PC-3 (cell line): ENCODE results near the gene PSMC1.

Source experiments
- EZH2 ChIP-seq: fragments of 300-600 bp; sonication (generic); IDR thresholded peaks from one replicate; pipeline ENCODE4 v1.6.1; 2017; ENCODE audit warnings: antibody characterized with exemption, mild to moderate bottlenecking, low read length; ENCODE audit not compliant: unreplicated experiment
- EZH2phosphoT487 ChIP-seq: fragments of 300-600 bp; sonication (generic); IDR thresholded peaks from 2 replicates; pipeline ENCODE4 v1.6.1; 2018; ENCODE audit warnings: mild to moderate bottlenecking, antibody characterized with exemption, low read length, borderline replicate concordance
- TF ChIP-seq, protein P1 (sequence below): fragments of 300-600 bp; sonication (generic); conservative IDR thresholded peaks from 2 replicates; pipeline ENCODE4 v1.5.1; 2017; ENCODE audit warnings: antibody characterized with exemption, low read depth, mild to moderate bottlenecking, low read length

DNA sequence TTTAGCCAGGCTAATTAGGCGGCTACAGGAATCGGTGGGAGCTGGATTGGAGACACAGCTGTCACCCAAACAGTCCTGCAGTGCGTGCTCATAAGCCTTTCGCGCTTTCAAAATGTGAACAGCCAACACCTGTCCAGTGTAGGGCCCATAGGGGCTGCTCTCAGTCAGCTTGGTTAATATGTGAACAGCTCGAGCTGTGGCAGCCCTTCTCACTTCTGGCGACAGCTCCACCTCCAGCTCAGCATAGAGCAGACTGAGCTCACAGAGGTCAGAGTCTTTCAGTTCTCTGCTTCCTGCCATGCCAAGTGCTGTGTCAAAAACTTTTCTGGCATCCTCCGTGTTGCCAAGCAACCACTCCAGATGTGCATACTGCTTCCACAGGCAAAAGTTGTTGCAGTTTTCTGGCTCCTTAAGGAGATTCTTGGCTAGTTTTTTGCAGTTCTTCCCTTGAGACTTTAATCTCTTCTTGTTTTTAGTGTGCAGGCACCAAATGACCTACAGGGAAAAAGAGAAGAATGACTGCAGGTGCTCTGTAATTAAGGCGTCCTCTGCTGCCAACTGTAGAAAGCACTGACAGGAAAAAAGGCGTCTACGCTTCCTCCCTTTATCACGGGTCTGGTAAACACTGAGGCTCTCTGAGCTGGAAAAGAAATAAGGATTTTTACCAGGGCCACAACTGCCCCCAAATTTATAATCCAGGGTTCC is 32.5 kb downstream of the PSMC1 start:
- TF ChIP-seq, protein P1, sequence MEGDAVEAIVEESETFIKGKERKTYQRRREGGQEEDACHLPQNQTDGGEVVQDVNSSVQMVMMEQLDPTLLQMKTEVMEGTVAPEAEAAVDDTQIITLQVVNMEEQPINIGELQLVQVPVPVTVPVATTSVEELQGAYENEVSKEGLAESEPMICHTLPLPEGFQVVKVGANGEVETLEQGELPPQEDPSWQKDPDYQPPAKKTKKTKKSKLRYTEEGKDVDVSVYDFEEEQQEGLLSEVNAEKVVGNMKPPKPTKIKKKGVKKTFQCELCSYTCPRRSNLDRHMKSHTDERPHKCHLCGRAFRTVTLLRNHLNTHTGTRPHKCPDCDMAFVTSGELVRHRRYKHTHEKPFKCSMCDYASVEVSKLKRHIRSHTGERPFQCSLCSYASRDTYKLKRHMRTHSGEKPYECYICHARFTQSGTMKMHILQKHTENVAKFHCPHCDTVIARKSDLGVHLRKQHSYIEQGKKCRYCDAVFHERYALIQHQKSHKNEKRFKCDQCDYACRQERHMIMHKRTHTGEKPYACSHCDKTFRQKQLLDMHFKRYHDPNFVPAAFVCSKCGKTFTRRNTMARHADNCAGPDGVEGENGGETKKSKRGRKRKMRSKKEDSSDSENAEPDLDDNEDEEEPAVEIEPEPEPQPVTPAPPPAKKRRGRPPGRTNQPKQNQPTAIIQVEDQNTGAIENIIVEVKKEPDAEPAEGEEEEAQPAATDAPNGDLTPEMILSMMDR, result no peak
- TF ChIP-seq EZH2 (no peak), EZH2phosphoT487 (no peak)
